Neuronal stem cell (in vitro differentiated cells): ENCODE results near the gene PTPRCAP.
A peak's percentile ranks its signal among the peaks of the same experiment; 100 is the strongest.

Experiments used
- DNase-seq: peaks from one replicate; pipeline ENCODE4 v3.0.0-alpha.2; 2013; ENCODE audit warnings: low spot score
- H2AFZ ChIP-seq: one replicate; pipeline ENCODE4 v1.6.1; 2013; ENCODE audit warnings: mild to moderate bottlenecking, low read length, inconsistent platforms
- H2AK5ac ChIP-seq: 2 replicates; pipeline ENCODE4 v1.6.1; 2013; ENCODE audit warnings: low read depth, mild to moderate bottlenecking, inconsistent platforms, low read length, moderate library complexity, mixed read lengths
- H2BK120ac ChIP-seq: 2 replicates; pipeline ENCODE4 v1.6.1; 2013; ENCODE audit warnings: low read depth, mild to moderate bottlenecking, inconsistent platforms, low read length, moderate library complexity, mixed read lengths
- H2BK12ac ChIP-seq: one replicate; pipeline ENCODE4 v1.6.1; 2013; ENCODE audit warnings: low read length, inconsistent platforms
- H2BK15ac ChIP-seq: 2 replicates; pipeline ENCODE4 v1.6.1; 2013; ENCODE audit warnings: mild to moderate bottlenecking, low read length, inconsistent platforms, mixed read lengths
- H2BK5ac ChIP-seq: one replicate; pipeline ENCODE4 v1.6.1; 2013; ENCODE audit warnings: inconsistent platforms, mild to moderate bottlenecking, low read length, moderate library complexity
- H3K14ac ChIP-seq: one replicate; pipeline ENCODE4 v1.6.1; 2013; ENCODE audit warnings: low read length, inconsistent platforms
- H3K18ac ChIP-seq: 2 replicates; pipeline ENCODE4 v1.6.1; 2013; ENCODE audit warnings: low read length, inconsistent platforms
- H3K23ac ChIP-seq: 2 replicates; pipeline ENCODE4 v1.6.1; 2013; ENCODE audit warnings: low read depth, mild to moderate bottlenecking, mixed read lengths, low read length, inconsistent platforms; ENCODE audit not compliant: poor library complexity
- H3K27ac ChIP-seq: replicated peaks from 3 replicates; pipeline ENCODE4 v1.5.1; 2013; ENCODE audit warnings: low read length, inconsistent platforms
- H3K27me3 ChIP-seq, 3 experiments: 2 replicates each; pipeline ENCODE4 v1.6.1; 2013; ENCODE audit warnings: low read length in 3 of 3, mild to moderate bottlenecking in 2 of 3, inconsistent platforms in 1 of 3, low read depth in 1 of 3, mixed read lengths in 1 of 3, moderate library complexity in 1 of 3; ENCODE audit not compliant: control insufficient read depth in 3 of 3, insufficient read depth in 3 of 3
- H3K36me3 ChIP-seq, 2 donors: replicated peaks in 1 of 2; 2 replicates each; pipeline ENCODE4 v1.6.1; 2013; ENCODE audit warnings: low read length in 2 of 2; ENCODE audit not compliant: control insufficient read depth in 2 of 2, insufficient read depth in 2 of 2
- H3K4ac ChIP-seq: 2 replicates; pipeline ENCODE4 v1.6.1; 2013; ENCODE audit warnings: inconsistent platforms, mild to moderate bottlenecking, low read length, moderate library complexity
- H3K4me1 ChIP-seq, 2 donors: 1 replicate in 1 of 2; 2 replicates in 1 of 2; pipeline ENCODE4 v1.6.1; 2013; ENCODE audit warnings: low read length in 2 of 2, low read depth in 1 of 2; ENCODE audit not compliant: control insufficient read depth in 2 of 2, insufficient read depth in 1 of 2
- H3K4me2 ChIP-seq: one replicate; pipeline ENCODE4 v1.6.1; 2013; ENCODE audit warnings: mild to moderate bottlenecking, low read length, inconsistent platforms; ENCODE audit not compliant: insufficient read depth, poor library complexity, severe bottlenecking
- H3K4me3 ChIP-seq, 2 donors: 2 replicates each; pipeline ENCODE4 v1.5.1; 2013; ENCODE audit warnings: low read length in 2 of 2, mild to moderate bottlenecking in 2 of 2, inconsistent platforms in 1 of 2, moderate library complexity in 1 of 2
- H3K79me1 ChIP-seq: one replicate; pipeline ENCODE4 v1.6.1; 2013; ENCODE audit warnings: low read depth, mild to moderate bottlenecking, inconsistent platforms, low read length, moderate library complexity
- H3K9ac ChIP-seq: one replicate; pipeline ENCODE4 v1.6.1; 2013; ENCODE audit warnings: mild to moderate bottlenecking, low read depth, low read length, inconsistent platforms; ENCODE audit not compliant: poor library complexity
- H3K9me3 ChIP-seq, 2 donors: replicated peaks in 1 of 2; 2 replicates each; pipeline versions ENCODE3 to v1.6.1; 2013; ENCODE audit warnings: low read length in 2 of 2, mild to moderate bottlenecking in 2 of 2, inconsistent platforms in 1 of 2, low read depth in 1 of 2, mixed read lengths in 1 of 2, moderate library complexity in 1 of 2; ENCODE audit not compliant: control insufficient read depth in 2 of 2, insufficient read depth in 1 of 2
- H4K8ac ChIP-seq: one replicate; pipeline ENCODE4 v1.6.1; 2013; ENCODE audit warnings: low read depth, mild to moderate bottlenecking, inconsistent platforms, low read length, moderate library complexity
- H4K91ac ChIP-seq: one replicate; pipeline ENCODE4 v1.6.1; 2013; ENCODE audit warnings: low read length, low read depth, mild to moderate bottlenecking, inconsistent platforms; ENCODE audit not compliant: poor library complexity
- WGBS, 2 donors: extraction: QIAGEN DNeasy Blood & Tissue Kit; methylation state at CpG; one replicate each; pipeline ENCODE4 v1.1.7; 2013; ENCODE audit warnings: missing lambda C conversion rate in 2 of 2, mixed read lengths in 1 of 2; ENCODE audit not compliant: insufficient read length in 2 of 2, insufficient replicate concordance in 1 of 2; ENCODE audit errors: extremely low coverage in 2 of 2; 5-methylcytosine and 5-hydroxymethylcytosine counted together

The PTPRCAP gene

DNA sequence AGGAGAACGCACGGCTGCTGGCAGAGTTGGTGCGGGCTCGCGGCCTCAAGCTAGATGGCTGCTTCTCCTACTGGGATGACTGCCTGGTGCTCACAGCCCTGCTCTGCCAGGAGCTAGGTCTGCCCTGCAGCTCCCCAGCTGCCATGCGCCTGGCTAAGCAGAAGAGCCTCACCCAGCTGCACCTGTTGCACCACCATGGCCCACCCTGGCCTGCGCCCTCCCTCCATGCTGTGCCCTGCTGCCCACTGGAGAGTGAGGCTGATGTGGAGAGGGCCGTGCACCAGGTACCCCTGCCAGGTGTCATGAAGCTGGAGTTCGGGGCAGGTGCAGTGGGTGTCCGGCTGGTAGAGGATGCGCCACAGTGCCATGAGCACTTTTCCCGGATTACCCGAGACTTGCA, 14.0 kb downstream of the PTPRCAP start:
- Histone ChIP-seq H3K4me1 (peaks cover 7 to 9% of the 10 kb centered on the region in 2 donors), H2BK5ac (peak overlapping the region; percentile 13), H2BK15ac (peak overlapping the region; percentile 62), H3K4ac (peak overlapping the region; percentile 55), H2AK5ac (peak overlapping the region; percentile 81), H3K4me2 (no peak overlapping the region), H3K27ac (no peak overlapping the region), H3K36me3 (no peaks in the 10 kb centered on the region), H3K27me3 (peaks cover 0 to 9% (median 0%) of the 10 kb centered on the region in 3 experiments), H4K91ac (no peak overlapping the region), H4K8ac (no peak overlapping the region), H2BK12ac (no peak overlapping the region), H2BK120ac (no peak overlapping the region), H3K4me3 (no peak overlapping the region), H3K23ac (peak overlapping the region; percentile 39), H3K18ac (peak overlapping the region; percentile 58), H3K79me1 (no peaks in the 10 kb centered on the region), H2AFZ (no peak overlapping the region), H3K9me3 (no peaks in the 10 kb centered on the region), H3K9ac (no peak overlapping the region), H3K14ac (peak overlapping the region; percentile 27)
- no CpG with 5 or more reads among the region's 13 CpGs for WGBS, 2 donors
- no peak for DNase-seq

DNA sequence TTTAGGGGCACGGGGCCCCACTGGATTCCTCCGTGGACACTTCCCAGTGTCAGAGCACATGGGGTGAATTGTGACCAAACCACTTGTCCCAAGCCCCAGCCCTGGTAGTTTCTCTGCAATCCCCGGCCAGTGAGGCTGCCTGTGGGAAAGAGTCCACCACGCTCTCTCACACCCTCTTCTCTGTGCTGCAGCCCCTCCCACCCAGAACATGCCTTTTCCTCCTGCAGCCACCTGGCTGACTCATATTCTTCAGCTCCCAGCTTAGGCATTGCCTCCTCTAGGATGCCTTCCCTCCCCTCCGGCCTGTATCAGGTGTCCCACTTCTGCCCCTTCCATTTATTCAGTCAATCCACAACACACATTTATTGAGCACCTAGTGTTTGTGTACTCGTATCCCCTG, 14.6 kb downstream of the PTPRCAP start:
- H3K9me3 ChIP-seq = no peaks in the 10 kb centered on the region
- no peaks in the 10 kb centered on the region for H3K36me3 ChIP-seq
- no peak overlapping the region for H3K4me3 ChIP-seq
- peak overlapping the region; percentile 79 for H2AK5ac ChIP-seq
- H3K4me1 ChIP-seq = peaks cover 7 to 9% of the 10 kb centered on the region in 2 donors
- no peak overlapping the region for H3K27ac ChIP-seq
- H3K4ac ChIP-seq = no peak overlapping the region
- no peak overlapping the region for H2BK5ac ChIP-seq
- no peak overlapping the region for H3K4me2 ChIP-seq
- no peak overlapping the region for H4K8ac ChIP-seq
- H3K9ac ChIP-seq = no peak overlapping the region
- H2BK12ac ChIP-seq = no peak overlapping the region
- H2AFZ ChIP-seq = no peak overlapping the region
- H2BK15ac ChIP-seq = peak overlapping the region; percentile 59
- no peak overlapping the region for H3K18ac ChIP-seq
- H3K27me3 ChIP-seq = peaks cover 0 to 9% (median 0%) of the 10 kb centered on the region in 3 experiments
- H3K23ac ChIP-seq = peak overlapping the region; percentile 25
- WGBS, 2 donors = no CpG with 5 or more reads among the region's 6 CpGs
- no peaks in the 10 kb centered on the region for H3K79me1 ChIP-seq
- DNase-seq = no peak
- no peak overlapping the region for H2BK120ac ChIP-seq
- H4K91ac ChIP-seq = no peak overlapping the region
- H3K14ac ChIP-seq = no peak overlapping the region

DNA sequence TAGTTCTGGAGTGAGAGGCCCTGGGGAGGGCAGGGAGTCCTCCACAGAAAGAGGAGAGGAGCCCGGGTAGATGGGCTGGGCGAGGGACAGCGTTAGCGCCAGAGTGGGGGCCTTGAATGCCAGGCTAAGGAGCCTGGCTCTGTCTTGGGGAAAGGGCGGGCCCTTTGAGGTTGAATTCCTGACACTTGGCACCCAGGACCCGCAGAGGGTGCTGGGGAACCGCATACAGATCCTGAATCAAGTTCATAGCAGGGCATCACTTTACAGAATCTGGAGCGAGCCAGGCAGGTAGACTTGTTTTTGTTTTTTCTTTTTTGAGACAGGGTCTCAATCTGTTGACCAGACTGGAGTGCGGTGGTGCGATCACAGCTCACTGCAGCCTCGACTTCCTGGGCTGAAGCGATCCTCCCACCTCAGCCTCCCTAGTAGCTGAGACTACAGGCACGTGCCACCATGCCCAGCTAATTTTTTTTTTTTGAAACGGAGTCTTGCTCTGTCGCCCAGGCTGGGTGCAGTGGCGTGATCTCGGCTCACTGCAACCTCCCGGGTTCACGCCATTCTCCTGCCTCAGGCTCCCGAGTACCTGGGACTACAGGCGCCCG, 16.0 kb downstream of the PTPRCAP start:
- DNase-seq = no peak
- H3K36me3 ChIP-seq = no peaks in the 10 kb centered on the region
- H3K9ac ChIP-seq = no peak overlapping the region
- no peak overlapping the region for H2AK5ac ChIP-seq
- peak overlapping the region; percentile 98 for H2AFZ ChIP-seq
- H3K4ac ChIP-seq = no peak overlapping the region
- H3K27me3 ChIP-seq = peaks cover 0 to 13% (median 0%) of the 10 kb centered on the region in 3 experiments
- peak overlapping the region in 1 of 2 donors; percentile 67 for H3K4me3 ChIP-seq
- H3K27ac ChIP-seq = no peak overlapping the region
- H3K4me2 ChIP-seq = no peak overlapping the region
- peaks cover 7 to 8% of the 10 kb centered on the region in 2 donors for H3K4me1 ChIP-seq
- no peak overlapping the region for H4K91ac ChIP-seq
- H2BK120ac ChIP-seq = no peak overlapping the region
- H2BK15ac ChIP-seq = no peak overlapping the region
- H4K8ac ChIP-seq = no peak overlapping the region
- H2BK5ac ChIP-seq = no peak overlapping the region
- peak overlapping the region; percentile 85 for H3K18ac ChIP-seq
- peaks cover 2% of the 10 kb centered on the region for H3K79me1 ChIP-seq
- no peaks in the 10 kb centered on the region for H3K9me3 ChIP-seq
- no CpG with 5 or more reads among the region's 22 CpGs for WGBS, 2 donors
- H3K14ac ChIP-seq = no peak overlapping the region
- no peak overlapping the region for H2BK12ac ChIP-seq
- H3K23ac ChIP-seq = peak overlapping the region; percentile 98

DNA sequence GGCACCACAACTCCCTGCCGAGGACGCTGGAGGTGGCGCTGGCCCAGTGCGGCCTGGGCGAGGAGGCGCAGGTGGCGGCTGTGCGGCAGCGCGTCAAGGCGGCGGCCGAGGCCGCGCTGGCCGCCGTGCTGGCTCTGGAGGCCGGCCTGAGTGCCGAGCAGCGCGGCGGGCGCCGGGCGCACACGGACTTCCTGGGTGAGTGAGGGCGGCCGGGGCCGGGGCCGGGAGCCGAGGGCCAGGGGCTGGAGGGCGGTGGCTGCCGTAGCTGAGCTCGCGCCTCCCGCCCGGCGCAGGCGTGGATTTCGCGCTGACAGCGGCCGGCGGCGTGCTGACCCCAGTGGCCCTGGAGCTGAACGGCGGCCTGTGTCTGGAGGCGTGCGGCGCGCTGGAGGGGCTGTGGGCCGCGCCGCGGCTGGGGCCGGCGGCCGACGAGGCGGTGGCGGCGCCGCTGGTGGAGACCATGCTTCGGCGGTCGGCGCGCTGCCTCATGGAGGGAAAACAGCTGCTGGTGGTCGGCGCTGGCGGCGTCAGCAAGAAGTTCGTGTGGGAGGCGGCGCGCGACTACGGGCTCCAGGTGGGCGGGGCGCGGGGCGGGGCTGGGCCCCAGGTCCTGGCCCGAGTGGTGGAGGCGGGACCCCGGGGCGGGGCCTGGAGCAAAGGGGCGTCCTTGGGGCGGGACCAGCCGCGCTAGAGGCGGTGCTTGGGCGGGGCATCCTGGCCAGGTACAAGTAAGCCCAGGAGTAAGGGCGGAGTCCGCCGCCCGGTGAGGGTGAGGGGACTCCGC, 16.6 kb downstream of the PTPRCAP start:
- H3K4me3 ChIP-seq = peak overlapping the region; percentile 67 to 77
- DNase-seq = peak; percentile 93
- peak overlapping the region; percentile 28 for H4K91ac ChIP-seq
- H4K8ac ChIP-seq = no peak overlapping the region
- H2BK15ac ChIP-seq = no peak overlapping the region
- H3K9ac ChIP-seq = peak overlapping the region; percentile 89
- peak overlapping the region; percentile 98 for H2AFZ ChIP-seq
- no CpG with 5 or more reads among the region's 97 CpGs for WGBS, 2 donors
- H3K36me3 ChIP-seq = no peaks in the 10 kb centered on the region
- H3K4me2 ChIP-seq = peak overlapping the region; percentile 98
- H3K18ac ChIP-seq = peak overlapping the region; percentile 96
- H2BK5ac ChIP-seq = peak overlapping the region; percentile 50
- peaks cover 0 to 17% (median 0%) of the 10 kb centered on the region in 3 experiments for H3K27me3 ChIP-seq
- H3K79me1 ChIP-seq = peaks cover 2% of the 10 kb centered on the region
- H3K4me1 ChIP-seq = peaks cover 9 to 10% of the 10 kb centered on the region in 2 donors
- H3K27ac ChIP-seq = no peak overlapping the region
- no peak overlapping the region for H2BK12ac ChIP-seq
- peak overlapping the region; percentile 8 for H3K4ac ChIP-seq
- H3K14ac ChIP-seq = peak overlapping the region; percentile 72
- H2AK5ac ChIP-seq = peak overlapping the region; percentile 86
- H3K23ac ChIP-seq = peak overlapping the region; percentile 98
- no peaks in the 10 kb centered on the region for H3K9me3 ChIP-seq
- no peak overlapping the region for H2BK120ac ChIP-seq
